GM12873 (cell line): ENCODE data around the gene HDAC9.

ENCODE experiments used
- CTCF ChIP-seq: IDR thresholded peaks from 2 replicates; pipeline ENCODE4 v1.5.1; 2012; ENCODE audit warnings: low read depth, mild to moderate bottlenecking, moderate library complexity, low read length, control low read depth; ENCODE audit not compliant: insufficient read depth; ENCODE audit errors: missing control alignments

The HDAC9 gene

GRCh38 chr7:18693406-18693805, 197.9 kb downstream of the HDAC9 start:
- peak; percentile 26 for TF ChIP-seq CTCF

- TF ChIP-seq CTCF, result no peak
Observed at GRCh38 chr7:18693816-18694215, 198.3 kb downstream of the HDAC9 start.

GRCh38 chr7:18694484-18694883, 198.9 kb downstream of the HDAC9 start:
- no peak for TF ChIP-seq CTCF

GRCh38 chr7:18694911-18695310, 199.4 kb downstream of the HDAC9 start:
- no peak for TF ChIP-seq CTCF

- no peak for TF ChIP-seq CTCF
Observed at GRCh38 chr7:18698258-18698734, 202.7 kb downstream of the HDAC9 start.

- TF ChIP-seq CTCF, result peak; percentile 51
Observed at GRCh38 chr7:18700147-18700546, 204.6 kb downstream of the HDAC9 start.

GRCh38 chr7:18702071-18702829, 206.7 kb downstream of the HDAC9 start:
- TF ChIP-seq CTCF, result no peak
